Neutrophil (primary cell): ENCODE results near the gene PCDHA9.
"Not testable (repeated sequence)": the region's sequence is repeated elsewhere in the genome, so short reads cannot be mapped to it uniquely, and the experiment has no call there.

Experiments
- H3K27ac ChIP-seq: fragments of 200-600 bp; sonication (generic); 2 replicates; pipeline ENCODE4 v1.5.1; 2016; ENCODE audit warnings: mild to moderate bottlenecking, moderate library complexity
- H3K27me3 ChIP-seq: fragments of 200-600 bp; sonication (generic); 2 replicates; pipeline ENCODE4 v1.6.0; 2016; ENCODE audit warnings: mild to moderate bottlenecking
- H3K36me3 ChIP-seq: fragments of 200-600 bp; sonication (generic); 2 replicates; pipeline ENCODE4 v1.5.1; 2017
- H3K4me1 ChIP-seq, 2 experiments: fragments of 200-600 bp in 1 of 2; sonication (generic) in 1 of 2; 1 replicate in 1 of 2; 2 replicates in 1 of 2; pipeline versions ENCODE4 v1.5.1 to v1.6.1; 2013 to 2016; ENCODE audit warnings: low read depth in 1 of 2, low read length in 1 of 2, mild to moderate bottlenecking in 1 of 2, moderate library complexity in 1 of 2; ENCODE audit not compliant: control insufficient read depth in 1 of 2, insufficient read depth in 1 of 2
- H3K4me3 ChIP-seq, 2 experiments: fragments of 200-600 bp in 1 of 2; sonication (generic) in 1 of 2; 1 replicate in 1 of 2; 2 replicates in 1 of 2; pipeline ENCODE4 v1.5.1; 2013 to 2016; ENCODE audit warnings: low read depth in 1 of 2, low read length in 1 of 2, mild to moderate bottlenecking in 1 of 2, moderate library complexity in 1 of 2
- H3K9me3 ChIP-seq: fragments of 200-600 bp; sonication (generic); 2 replicates; pipeline ENCODE4 v1.5.1; 2016
- CTCF ChIP-seq: fragments of 200-600 bp; sonication (generic); IDR thresholded peaks from 2 replicates; pipeline ENCODE4 v1.5.1; 2016; ENCODE audit warnings: antibody characterized with exemption

Gene PCDHA9

GRCh38 chr5:140870221-140871201 lies 22.3 kb downstream of the PCDHA9 start:
- Histone ChIP-seq H3K9me3 (peaks cover 21% of the 10 kb centered on the region), H3K36me3 (no peaks in the 10 kb centered on the region), H3K27me3 (peaks cover 45% of the 10 kb centered on the region), H3K4me3 (no peak overlapping the region), H3K4me1 (no peaks in the 10 kb centered on the region), H3K27ac (no peak overlapping the region)
- TF ChIP-seq CTCF = no peak

- TF ChIP-seq CTCF = no peak
- Histone ChIP-seq H3K4me3 (no peak within 1 kb of the TSS), H3K4me1 (no peaks in the 10 kb centered on the region), H3K27me3 (peaks cover 51% of the 10 kb centered on the region), H3K27ac (no peak within 1 kb of the TSS), H3K9me3 (peaks cover 35% of the 10 kb centered on the region), H3K36me3 (no peaks in the 10 kb centered on the region)
Measured at GRCh38 chr5:140875085-140876065, 27.2 kb downstream of the PCDHA9 start, which contains the start of gene PCDHA12. Gene PCDHA12 (plus strand): TSS chr5:140875308. CDS start chr5:140875473, 165 bp downstream.

- not testable (repeated sequence) for H3K27ac ChIP-seq, H3K4me1 ChIP-seq, H3K4me3 ChIP-seq, H3K36me3 ChIP-seq
- H3K9me3 ChIP-seq = peaks cover 27% of the 10 kb centered on the region
- H3K27me3 ChIP-seq = peaks cover 49% of the 10 kb centered on the region
Measured at GRCh38 chr5:140876541-140877261, 28.5 kb downstream of the PCDHA9 start.

- H3K9me3 ChIP-seq = peaks cover 32% of the 10 kb centered on the region
- TF ChIP-seq CTCF = no peak
Measured at GRCh38 chr5:140877262-140877581, 29.0 kb downstream of the PCDHA9 start.

GRCh38 chr5:140881889-140882590 lies 33.9 kb downstream of the PCDHA9 start, which contains the start of gene PCDHA13:
Gene PCDHA13 (plus strand): TSS chr5:140882124. CDS start chr5:140882269, 145 bp downstream.
- H3K27ac ChIP-seq = no peak within 1 kb of the TSS

More at GRCh38 chr5:140877262-140877581, 29.0 kb downstream of the PCDHA9 start:
- H3K27ac ChIP-seq = no peak overlapping the region
- no peaks in the 10 kb centered on the region for H3K4me1 ChIP-seq
- H3K27me3 ChIP-seq = peaks cover 53% of the 10 kb centered on the region
- no peaks in the 10 kb centered on the region for H3K36me3 ChIP-seq
- no peak overlapping the region for H3K4me3 ChIP-seq

More at GRCh38 chr5:140881889-140882590, 33.9 kb downstream of the PCDHA9 start, which contains the start of gene PCDHA13:
- Histone ChIP-seq H3K9me3 (peaks cover 35% of the 10 kb centered on the region), H3K4me1 (no peaks in the 10 kb centered on the region), H3K36me3 (no peaks in the 10 kb centered on the region), H3K4me3 (no peak within 1 kb of the TSS), H3K27me3 (peaks cover 47% of the 10 kb centered on the region)
- no peak for TF ChIP-seq CTCF
